MV-4-11 (cell line): ENCODE results near the gene TGFBR2.
A peak's percentile ranks its signal among the peaks of the same experiment; 100 is the strongest.

Source experiments
- DNase-seq: peaks from one replicate; lab custom pipeline; 2025; lab: John Stamatoyannopoulos, UW

Gene TGFBR2

DNA sequence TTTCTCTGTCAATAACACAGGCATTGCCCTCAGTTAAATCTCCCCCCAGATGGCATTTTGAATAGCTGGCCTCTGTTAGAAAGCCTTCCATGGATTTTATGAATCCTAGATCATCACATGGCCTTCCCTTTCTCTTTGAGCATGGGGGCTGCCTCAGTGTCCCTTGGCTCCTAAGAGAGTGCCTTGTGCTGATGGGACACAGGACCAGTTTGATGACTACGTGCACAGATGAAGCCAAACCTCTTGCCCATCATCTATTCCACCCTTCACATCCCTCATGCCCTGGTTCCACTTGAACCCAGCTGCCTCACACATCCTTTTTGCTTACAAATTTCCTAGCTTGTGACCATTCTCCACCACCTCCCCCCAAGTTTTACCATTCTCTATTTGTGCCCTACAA is 12.9 kb downstream of the TGFBR2 start:
- no peak for DNase-seq

DNA sequence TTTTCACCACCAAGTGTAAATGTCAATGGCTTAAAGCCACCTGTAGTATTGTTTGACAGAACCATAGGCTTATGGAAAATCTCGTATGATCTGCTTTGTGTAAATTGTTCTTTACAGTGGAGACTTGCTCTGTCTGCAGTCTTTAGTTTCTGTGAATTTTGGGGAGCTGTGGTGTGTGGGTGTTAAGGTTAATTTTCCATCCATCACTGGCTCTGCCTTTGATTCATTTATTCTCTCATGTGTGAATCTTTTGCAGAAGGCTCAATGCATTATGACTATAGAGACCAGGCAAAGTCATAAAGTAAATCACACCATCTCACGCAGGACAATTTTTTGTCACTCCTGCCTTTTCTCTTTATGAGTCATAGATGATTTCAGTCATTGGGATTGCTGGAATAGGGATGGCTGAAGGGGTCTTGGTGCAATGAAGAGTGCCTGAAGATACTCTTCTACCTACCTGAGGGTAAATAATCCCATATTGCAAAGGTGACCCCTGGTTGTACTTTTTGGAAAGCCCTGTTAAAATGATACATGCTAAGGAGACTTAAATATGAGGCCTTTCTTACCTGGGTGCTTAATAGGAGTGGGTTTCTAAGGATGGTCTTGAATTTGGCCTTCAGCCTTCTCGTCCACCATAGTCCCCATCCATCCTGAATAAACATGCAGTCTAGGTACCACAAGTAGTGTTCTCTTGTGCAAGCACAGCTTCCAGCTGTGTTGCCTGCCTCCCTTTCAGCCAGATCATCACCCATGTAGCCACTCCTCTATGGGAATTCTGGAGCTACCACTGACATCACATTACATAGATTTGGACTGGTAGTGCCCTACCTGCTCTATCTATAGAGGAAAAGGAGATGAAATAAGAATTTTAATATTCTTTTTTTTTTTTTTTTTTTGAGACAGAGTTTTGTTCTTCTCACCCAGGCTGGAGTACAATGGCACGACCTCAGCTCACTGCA is 14.3 kb downstream of the TGFBR2 start:
- DNase-seq, result no peak

DNA sequence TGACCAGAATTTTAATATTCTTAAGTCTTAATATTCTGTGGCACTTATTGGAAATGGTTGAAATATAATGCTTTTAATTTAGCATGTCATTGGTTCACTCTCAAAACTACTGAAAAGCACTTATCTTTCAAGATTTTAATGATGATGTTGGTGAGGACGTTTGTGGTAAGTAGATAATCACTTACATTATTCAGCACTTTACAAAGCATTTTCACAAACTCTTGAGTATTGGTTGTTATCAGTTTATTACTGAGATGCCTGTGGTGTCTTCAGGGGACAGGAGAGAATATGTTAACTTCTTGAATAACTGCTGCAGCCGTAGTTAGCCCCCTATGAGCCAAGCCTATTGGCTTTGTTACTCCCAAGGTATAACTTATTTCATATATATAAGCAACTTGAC is 15.2 kb downstream of the TGFBR2 start:
- DNase-seq, result no peak

DNA sequence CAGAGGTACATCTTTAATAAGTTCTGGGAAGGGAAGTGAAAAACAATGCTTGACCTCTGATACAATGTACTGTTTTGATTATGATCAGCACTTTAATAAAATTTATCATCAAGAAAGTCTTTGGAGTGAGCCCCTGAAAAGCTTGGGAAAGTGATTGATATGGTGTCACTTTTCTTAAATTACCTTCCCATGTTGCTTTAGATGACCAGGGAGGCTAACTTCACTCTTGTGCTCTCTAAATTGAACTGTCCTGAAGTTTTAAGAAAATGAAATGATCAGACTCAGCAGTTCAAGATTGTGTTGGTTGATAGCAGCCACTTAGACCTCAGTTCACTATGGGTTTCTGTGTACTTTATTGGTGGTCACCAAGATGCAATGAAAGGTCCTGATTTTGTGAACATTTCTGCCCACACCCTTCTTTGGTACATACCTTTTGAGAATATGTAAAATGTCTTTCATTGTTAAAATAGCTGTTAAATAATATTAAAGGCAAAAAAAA is 15.7 kb downstream of the TGFBR2 start:
- no peak for DNase-seq

DNA sequence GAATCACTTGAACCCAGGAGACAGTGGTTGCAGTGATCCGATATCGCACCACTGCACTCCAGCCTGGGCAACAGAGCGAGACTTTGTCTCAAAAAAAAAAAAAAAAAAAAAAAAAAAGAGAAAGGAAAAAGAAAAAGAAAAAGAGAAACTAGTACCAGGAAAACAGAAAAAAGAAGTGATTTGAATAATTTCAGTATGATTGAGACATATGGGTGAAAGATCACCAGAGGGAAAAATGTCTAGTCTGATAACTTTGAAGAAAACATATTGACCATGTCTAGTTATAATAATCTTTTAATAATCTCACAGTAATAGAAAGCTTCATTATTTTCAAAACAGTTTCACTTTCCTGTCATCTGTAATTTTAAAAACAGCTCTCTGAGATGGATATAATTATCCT is 16.4 kb downstream of the TGFBR2 start:
- no peak for DNase-seq

DNA sequence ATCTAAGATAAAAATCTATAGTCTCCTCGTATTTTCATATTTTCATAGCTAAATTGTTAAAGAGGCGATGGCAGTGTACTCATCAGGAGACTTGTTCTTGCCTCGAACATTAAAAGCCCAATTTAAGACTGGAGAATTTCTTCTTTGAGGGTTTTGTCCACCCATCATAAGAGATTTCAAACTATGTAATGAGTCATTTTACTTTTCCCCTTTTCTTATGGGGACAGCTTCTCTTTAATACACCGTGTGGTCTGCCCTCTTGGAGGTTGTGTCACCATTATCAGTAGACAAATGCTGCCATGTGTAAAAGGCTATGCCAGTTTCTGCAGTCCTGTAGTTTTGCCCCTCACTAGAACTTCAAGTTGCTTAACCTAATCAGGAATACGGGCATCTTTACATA is 16.9 kb downstream of the TGFBR2 start:
- peak; percentile 23 for DNase-seq

DNA sequence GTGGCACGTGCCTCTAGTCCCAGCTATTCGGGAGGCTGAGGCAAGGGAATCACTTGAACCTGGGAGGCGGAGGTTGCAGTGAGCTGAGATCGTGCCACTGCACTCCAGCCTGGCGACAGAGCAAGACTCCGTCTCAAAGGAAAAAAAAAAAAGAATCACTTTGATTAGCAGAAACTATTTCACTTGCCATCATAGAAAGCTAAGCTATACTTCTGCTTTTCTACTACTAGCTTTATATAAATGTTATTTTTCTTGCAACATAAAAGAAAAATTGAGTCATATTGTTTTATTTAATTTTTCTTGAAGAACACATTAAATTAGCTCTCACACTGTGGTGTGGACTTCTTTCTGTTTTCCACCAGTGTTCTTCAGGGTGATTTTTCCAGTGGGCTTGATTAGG is 18.1 kb downstream of the TGFBR2 start:
- peak; percentile 35 for DNase-seq

DNA sequence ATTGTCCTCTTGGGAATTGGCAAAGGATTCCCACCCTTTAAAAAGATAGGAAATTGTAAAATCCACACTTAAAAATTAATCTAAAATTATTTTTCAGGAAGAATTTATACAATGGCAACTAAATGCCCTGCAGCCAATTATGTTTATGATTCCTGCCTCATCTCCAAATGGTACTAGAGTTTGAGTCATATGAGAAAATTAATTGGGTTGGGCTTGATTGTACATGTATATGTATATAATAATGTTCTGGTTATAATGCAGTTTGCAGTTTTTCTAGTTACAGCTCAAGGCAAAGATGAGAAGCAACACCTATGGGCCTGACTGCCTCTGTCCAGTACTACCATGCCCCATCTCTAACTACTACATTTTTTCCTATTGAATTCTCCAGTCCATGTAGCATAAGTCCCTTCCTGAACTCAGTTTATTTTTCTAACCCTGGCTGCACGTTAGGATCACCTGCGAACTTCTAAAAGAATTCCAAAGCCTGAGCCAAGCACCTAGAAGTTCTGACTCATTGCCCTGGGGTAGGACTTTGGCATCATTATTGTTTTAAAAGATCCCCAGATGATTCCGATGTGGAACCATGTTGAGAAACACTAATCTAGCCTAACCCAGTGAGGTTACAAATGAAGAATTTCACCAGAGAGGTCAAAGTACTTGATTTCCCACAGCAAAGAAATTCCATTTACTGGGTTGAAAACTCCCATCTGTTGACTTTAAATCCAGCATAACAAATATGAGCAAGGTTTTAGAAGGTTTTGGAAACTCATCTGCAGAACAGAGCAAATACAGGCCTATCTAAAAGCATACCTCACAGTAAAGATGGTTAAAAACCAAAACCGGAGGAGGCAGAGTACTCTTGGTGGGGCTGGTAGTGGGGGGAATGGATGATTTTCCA is 19.4 kb downstream of the TGFBR2 start:
- no peak for DNase-seq

DNA sequence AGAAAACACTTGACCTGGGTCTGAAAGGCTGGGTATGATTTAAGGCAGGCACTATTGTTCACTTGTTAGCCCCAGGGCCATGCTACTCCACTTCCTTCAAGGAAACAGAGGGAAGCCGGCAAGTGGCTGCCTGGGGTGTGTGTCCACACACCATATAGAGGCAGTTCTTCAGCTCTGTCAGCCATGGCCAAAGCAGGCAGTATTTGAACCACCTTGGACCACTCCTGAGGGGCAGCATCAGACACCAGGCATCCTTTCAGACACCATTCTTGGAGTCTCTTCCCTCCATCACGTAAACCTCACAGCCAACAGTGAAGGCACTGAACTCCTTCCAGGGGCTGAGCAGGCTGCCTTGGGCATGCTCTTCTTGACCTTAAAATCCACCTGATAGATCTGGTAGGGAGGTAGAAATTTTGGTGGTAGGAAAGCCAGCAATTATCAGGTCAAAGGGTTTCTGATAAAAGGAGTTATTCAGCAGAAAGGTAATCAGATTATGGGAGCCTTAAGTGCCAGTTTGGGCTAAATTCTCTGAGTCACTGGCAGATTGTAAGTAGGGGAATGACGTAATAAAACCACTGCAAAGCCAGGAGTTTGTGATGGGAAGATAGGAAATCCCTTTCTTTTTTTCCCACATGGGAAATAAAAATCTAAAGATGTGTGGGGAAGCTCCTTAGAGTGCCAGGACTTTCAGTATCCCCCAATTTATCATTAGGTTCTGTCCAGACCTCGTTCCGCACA is 20.2 kb downstream of the TGFBR2 start:
- DNase-seq, result no peak

DNA sequence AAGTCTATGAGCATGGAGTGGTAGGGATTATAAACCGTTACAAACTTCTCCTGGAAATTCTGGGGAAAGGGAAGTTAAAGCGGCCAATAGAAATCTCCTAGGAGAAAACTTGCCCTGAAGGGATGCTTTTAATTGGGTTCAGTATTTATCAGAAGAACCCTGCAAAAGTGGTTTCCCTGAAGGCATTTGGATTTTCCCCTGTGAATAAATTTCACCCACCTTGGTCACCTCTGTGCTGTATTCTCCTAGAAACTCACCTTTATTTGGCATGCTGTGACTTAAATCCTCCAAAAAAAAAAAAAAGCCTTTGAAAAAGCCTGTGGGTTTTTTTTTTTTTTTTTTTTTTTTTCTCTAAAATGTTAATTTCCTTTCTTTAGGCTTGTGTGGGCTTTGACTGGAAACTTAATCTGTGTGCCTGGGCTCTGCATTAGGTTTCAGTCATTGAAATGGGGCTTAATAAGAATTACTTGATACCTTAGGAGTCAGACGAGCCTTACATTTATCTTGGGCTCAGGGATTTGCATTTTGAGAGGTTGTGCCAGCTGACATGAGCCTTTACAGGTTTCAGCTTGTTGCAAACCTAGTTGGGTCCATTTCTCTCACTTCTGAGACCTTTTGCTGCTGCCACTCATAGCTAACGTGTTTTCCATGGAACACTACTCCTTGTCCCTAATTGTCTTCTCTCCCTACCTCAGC is 22.0 kb downstream of the TGFBR2 start:
- DNase-seq, result no peak

DNA sequence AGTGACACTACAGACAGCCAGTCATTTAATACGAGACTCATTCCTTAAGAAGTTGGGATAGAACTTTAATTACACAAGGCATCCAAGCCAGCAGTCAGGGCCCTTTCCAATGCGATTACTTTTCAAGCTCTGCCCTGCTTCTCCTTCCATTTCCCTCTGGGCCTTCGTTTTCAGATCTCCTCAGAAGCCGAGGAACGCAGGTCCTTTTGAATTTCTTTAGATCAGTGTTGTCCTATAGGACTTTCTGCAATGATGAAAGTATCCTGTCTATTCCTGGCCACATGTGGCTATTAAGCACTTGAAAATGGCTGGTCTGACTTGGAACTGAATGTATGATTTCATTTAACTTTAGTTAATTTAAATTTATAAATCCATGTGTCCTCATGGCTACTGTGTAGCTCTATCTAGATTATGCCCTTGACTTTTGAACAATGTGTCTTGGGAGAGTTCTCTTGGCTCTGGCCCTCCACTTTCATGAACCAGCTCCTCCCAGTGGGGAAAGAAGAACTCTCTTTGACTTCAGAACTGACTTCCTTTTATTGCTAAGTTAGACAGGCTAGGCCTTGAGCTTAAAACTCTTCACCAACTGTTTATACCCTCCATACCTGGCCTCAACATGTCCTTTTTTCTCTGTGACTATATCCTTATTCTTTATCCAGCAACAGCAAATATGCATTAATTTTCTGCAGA is 22.6 kb downstream of the TGFBR2 start:
- DNase-seq, result peak; percentile 72

DNA sequence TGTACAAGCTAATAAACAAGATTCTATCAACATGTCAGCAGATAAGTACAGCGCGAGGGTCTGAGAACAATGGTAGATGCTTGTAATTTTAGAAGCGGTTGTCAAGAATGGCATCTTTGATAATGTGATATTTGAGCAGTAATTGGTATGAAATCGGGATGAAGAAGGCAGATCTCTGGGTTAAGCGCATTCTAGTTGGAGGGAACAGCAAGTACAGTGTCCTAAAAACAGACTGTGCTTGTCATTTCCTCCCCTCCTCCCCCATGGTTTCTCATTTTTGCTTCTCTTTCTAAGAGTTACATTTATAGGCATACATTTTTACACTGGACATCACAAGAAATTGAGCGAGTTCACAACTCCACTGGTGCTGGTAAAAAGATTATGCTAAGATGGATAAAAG is 23.3 kb downstream of the TGFBR2 start:
- no peak for DNase-seq

DNA sequence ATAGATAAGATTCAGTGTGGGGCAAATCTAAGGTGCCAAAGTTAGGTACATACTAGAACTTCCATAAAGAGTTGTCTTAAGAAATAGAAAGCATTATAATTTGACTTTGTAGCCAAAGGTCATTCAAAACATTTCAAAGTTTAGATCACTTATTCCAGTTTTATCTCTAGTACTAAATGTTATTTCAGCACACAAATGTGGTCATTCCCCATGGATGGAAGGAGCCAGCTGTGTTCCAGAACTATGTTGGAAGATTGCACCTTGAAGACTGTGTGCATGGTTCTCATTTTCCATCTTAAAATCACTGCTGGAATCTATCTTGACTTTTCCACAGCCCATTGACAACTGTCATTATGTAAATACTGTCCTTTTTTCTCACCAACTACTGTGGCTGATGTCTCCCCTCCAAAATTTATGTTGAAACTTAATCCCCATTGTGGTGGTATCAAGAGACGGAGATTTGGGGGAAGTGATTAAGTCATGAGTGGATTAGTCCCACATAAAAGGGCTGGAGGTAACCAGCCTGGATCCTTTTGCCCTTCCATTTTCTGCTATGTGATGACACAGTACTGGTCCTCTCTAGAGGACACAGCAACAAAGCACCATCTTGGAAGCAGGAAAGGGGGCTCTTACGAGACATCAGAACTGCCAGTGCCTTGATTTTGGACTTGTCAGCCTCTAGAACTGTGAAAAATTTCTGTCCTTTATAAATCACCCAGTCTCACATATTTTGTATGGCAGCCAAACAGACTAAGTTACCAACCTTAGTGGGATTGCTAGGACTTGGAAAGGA is 24.0 kb downstream of the TGFBR2 start:
- DNase-seq, result peak; percentile 10

DNA sequence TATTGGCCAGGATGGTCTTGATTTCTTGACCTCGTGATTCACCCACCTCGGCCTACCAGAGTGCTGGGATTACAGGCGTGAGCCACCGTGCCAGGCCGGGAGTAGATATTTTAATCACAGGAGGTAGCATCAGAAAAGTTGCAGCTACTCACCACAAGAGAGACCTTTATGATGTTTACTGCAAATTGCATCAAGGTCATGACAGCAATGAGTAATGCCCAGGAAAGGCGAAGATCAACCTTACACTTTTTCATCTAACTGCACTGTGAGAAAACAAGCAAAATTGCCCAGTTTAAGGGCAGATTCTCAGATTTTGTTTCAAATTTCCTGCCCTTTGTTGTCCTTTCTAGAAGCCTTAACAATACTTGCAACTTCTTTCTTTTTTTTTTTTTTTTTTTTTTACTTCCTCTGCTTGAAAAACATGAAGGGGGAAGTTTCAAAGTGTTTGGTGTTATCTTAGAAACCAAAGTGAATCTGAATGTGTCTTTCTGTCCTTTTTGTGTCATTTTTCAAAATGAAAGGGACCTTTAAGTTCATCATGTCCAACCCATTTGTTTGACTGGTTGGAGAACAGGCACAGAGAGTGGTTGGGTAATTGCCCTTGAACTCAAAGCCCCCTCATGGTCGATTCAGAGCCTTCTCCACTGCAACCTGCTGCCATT is 25.0 kb downstream of the TGFBR2 start:
- DNase-seq, result peak; percentile 63

DNA sequence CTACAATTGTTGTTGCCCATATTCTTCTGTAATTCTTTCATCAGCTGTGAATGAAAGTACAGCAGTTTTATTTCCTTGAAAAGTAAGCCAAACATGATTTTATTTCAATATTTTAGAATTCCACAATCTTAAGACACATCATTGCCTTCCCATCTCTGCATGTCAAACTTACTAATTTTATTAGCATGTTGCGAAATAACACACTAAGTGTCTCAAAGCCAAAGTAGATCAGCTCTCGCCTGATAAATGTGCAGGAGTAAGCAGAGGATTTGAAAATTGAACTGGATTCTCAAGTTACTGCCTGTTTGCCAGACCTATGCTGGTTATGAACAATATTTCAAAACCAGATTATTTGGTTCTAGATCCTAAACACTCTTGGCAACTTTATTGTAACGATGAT is 25.7 kb downstream of the TGFBR2 start:
- DNase-seq, result peak; percentile 35

DNA sequence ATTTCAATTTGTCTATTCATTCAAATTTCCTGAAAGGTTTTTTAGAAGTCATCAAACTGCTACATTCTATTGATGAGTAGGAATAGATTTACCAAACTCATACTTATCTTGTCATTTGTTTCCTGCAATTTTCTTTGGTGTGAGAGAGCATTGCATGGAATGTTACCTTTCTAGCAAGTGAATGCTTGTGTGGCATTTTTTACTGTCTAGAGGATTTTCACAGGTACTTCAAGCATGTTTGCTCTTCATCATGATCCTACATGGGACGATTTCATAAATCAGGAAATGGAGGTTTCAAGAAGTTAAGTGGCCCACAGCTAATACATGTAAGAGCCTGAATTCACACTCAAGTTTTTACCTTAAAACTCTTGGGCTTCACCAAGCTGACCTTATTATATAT is 26.1 kb downstream of the TGFBR2 start:
- DNase-seq, result no peak

DNA sequence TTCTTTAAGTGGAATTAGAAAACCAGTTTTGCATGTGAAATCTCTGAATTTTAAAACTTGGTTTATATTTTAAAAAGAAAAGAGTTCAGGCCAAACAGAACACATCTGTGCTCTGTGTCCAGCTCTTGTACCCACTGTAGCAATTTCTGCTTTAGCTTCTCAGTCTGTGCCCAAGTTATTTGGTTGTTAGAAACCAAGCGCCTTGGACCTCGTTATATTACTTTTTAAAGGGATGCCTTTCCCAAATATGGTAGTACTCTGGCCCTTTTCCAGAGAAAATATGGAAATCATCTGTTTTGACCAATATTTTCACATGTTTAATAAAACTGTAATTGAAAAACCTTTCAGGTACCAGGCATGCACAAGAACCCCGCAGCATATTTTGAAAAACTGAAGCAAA is 27.3 kb downstream of the TGFBR2 start:
- DNase-seq, result no peak

DNA sequence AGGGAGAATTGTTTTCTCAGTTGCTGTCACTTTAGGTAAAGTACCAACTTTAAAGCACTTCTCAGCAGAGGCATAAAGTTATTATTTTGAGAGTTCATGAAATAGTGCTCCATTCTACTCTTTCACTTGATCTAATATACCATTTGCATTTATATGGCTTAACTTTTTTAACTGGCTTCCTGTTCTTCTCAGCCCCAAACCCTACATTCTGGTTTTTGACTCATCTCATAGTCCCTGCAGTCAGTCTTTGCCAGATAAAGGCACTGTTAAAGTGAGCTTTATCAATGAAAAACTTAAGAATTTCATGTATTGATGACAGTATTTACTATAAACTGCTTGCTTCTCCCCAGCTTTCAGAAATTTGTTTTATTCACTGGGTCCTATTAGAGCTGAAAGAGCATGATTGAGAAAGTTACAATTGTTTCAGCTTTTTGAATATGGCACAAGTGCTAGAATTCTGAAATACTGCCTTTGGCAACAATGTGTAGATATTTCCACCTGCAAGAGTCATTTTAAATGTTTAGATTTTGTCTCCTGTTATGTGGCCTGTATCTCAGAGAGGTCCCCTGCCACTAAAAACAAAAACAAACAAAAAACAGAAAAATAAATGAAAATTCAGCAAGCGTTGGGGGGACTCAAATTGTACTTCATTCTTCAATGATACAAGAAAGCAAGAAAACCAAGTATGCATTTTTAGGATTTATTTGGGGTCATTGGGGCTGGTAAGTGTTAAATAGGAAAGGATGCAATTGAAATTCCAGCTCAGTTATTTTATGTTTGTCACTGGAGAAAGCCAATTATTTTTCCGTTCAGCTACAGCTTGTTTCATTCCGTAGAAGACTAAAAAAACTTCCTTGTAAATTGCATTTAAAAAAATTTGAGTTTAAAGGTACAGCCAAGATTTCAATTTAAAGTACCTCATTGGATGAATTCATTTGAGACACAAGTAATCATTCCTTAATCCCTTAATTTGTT is 28.6 kb downstream of the TGFBR2 start:
- no peak for DNase-seq
